Lower leg skin (tissue), 3 donors: ENCODE measurements around the gene FCAMR.

Experiments
- POLR2A ChIP-seq, 2 donors: fragments of 450-650 bp; IDR thresholded peaks; one replicate each; pipeline ENCODE4 v1.6.1; 2016 to 2017; ENCODE audit warnings: antibody characterized with exemption in 2 of 2, mild to moderate bottlenecking in 1 of 2, moderate library complexity in 1 of 2
- TF ChIP-seq, protein P1 (sequence below), 3 donors: fragments of 450-650 bp; IDR thresholded peaks; one replicate each; pipeline ENCODE4 v1.5.1; 2016; ENCODE audit warnings: antibody characterized with exemption in 3 of 3, mild to moderate bottlenecking in 3 of 3, moderate library complexity in 2 of 3

DNA sequence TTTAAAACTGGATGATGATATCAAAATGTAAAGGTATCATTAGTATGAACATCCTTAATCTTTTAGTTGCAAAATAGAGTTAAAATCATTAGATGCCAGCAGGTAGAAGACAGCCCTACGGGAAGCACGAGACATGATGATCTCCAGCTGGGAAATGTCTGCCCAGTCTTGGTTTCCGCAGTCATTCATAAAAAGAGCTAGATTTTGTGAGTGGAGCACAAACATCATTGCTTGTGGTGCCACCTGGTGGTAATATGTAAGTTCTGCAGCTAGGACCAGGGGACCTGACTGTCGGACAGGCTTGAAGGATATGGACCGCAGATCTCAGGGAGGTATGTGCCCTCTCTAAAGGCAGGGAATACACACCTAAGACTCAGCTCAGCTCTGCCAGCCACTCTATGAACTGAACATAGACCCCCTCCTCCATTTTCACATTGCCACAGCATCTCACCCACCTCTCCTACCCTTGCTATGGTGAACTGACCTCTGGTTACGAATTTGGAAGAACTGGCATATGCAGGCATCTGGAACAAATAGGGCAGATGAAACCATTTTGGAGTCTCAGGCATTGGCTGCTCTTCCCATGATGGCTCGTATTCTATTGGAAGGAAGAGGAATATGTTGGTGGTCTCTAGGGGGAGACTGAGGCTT lies 57.7 kb downstream of the FCAMR start:
- TF ChIP-seq, protein P1, sequence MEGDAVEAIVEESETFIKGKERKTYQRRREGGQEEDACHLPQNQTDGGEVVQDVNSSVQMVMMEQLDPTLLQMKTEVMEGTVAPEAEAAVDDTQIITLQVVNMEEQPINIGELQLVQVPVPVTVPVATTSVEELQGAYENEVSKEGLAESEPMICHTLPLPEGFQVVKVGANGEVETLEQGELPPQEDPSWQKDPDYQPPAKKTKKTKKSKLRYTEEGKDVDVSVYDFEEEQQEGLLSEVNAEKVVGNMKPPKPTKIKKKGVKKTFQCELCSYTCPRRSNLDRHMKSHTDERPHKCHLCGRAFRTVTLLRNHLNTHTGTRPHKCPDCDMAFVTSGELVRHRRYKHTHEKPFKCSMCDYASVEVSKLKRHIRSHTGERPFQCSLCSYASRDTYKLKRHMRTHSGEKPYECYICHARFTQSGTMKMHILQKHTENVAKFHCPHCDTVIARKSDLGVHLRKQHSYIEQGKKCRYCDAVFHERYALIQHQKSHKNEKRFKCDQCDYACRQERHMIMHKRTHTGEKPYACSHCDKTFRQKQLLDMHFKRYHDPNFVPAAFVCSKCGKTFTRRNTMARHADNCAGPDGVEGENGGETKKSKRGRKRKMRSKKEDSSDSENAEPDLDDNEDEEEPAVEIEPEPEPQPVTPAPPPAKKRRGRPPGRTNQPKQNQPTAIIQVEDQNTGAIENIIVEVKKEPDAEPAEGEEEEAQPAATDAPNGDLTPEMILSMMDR (IDR thresholded peaks at IDR 0.05) = peak in 1 of 3 donors; percentile 63
- no peak for TF ChIP-seq POLR2A (IDR thresholded peaks at IDR 0.05)
